HFFc6 (cell line): Measurements from ENCODE around the gene AP1S2. TPM values are rescaled to one million over a fixed set of nuclear protein-coding genes. Genes with fewer than 3 reads are reported as not detected.

Source experiments
- DNase-seq: peaks from one replicate; pipeline ENCODE4 v3.0.0-alpha.2; 2018
- H3K27ac Mint-ChIP-seq: 2 replicates; pipeline ENCODE4 v1.8.0; 2020; ENCODE audit warnings: mild to moderate bottlenecking, mixed read lengths
- H3K27me3 Mint-ChIP-seq: 2 replicates; pipeline ENCODE4 v1.8.0; 2021; ENCODE audit warnings: mild to moderate bottlenecking, moderate library complexity, mixed read lengths; ENCODE audit not compliant: insufficient read depth
- H3K36me3 Mint-ChIP-seq: 2 replicates; pipeline ENCODE4 v1.8.0; 2021; ENCODE audit warnings: low read depth, mixed read lengths
- H3K4me1 Mint-ChIP-seq: 2 replicates; pipeline ENCODE4 v1.8.0; 2020; ENCODE audit warnings: low read depth, mixed read lengths
- H3K4me3 Mint-ChIP-seq: 2 replicates; pipeline ENCODE4 v1.8.0; 2020; ENCODE audit warnings: mild to moderate bottlenecking, moderate library complexity, mixed read lengths
- H3K9me3 Mint-ChIP-seq: 2 replicates; pipeline ENCODE4 v1.8.0; 2020; ENCODE audit warnings: mild to moderate bottlenecking, mixed read lengths
- total RNA-seq, 6 experiments: library from RNA; stranded (reverse); fragmentation: NEBNext Ultra II Directional; extraction: Animal tissue kit (Norgen Biotek cat#: 25700); gene quantifications; 2 replicates in 1 of 6; 3 replicates in 5 of 6; pipeline ENCODE4 v1.2.3, GENCODE V29; 2021
- TF ChIP-seq, protein P1 (sequence below): fragments of 200-600 bp; sonication (generic); IDR thresholded peaks from 2 replicates; pipeline ENCODE4 v1.5.0; 2021; ENCODE audit warnings: antibody characterized with exemption, mild to moderate bottlenecking

Gene AP1S2
- total RNA-seq, 6 experiments from 2014 or later = 18.5 to 23.0 (median 20.7) TPM

DNA sequence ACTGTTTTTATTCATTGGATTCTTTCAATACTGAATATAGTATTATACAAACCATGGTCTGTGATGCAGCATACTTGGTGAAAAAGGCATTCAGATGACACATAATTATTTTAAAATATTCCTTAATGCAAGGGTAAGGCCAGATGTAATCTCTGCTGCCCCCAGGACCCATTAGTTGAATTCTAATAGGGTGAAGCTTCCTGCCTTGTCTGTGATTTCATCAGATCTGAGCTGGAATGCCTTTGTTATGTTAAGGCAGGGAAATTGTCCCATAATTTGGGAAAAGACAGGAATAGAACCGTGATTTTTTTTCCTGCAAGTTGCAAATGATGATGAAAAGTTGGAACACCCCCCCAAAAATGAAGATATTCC is 38.2 kb downstream of the AP1S2 start:
- Mint-ChIP-seq H3K4me3 (no peak overlapping the region), H3K27ac (no peak overlapping the region; the same call in 1 of the 2 replicates), H3K4me1 (peaks cover 8% of the 10 kb centered on the region; the same call in 1 of the 2 replicates), H3K36me3 (peaks cover 20% of the 10 kb centered on the region; the same call in 1 of the 2 replicates), H3K9me3 (no peaks in the 10 kb centered on the region), H3K27me3 (no peaks in the 10 kb centered on the region)
- TF ChIP-seq, protein P1, sequence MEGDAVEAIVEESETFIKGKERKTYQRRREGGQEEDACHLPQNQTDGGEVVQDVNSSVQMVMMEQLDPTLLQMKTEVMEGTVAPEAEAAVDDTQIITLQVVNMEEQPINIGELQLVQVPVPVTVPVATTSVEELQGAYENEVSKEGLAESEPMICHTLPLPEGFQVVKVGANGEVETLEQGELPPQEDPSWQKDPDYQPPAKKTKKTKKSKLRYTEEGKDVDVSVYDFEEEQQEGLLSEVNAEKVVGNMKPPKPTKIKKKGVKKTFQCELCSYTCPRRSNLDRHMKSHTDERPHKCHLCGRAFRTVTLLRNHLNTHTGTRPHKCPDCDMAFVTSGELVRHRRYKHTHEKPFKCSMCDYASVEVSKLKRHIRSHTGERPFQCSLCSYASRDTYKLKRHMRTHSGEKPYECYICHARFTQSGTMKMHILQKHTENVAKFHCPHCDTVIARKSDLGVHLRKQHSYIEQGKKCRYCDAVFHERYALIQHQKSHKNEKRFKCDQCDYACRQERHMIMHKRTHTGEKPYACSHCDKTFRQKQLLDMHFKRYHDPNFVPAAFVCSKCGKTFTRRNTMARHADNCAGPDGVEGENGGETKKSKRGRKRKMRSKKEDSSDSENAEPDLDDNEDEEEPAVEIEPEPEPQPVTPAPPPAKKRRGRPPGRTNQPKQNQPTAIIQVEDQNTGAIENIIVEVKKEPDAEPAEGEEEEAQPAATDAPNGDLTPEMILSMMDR = no peak
- no peak for DNase-seq

DNA sequence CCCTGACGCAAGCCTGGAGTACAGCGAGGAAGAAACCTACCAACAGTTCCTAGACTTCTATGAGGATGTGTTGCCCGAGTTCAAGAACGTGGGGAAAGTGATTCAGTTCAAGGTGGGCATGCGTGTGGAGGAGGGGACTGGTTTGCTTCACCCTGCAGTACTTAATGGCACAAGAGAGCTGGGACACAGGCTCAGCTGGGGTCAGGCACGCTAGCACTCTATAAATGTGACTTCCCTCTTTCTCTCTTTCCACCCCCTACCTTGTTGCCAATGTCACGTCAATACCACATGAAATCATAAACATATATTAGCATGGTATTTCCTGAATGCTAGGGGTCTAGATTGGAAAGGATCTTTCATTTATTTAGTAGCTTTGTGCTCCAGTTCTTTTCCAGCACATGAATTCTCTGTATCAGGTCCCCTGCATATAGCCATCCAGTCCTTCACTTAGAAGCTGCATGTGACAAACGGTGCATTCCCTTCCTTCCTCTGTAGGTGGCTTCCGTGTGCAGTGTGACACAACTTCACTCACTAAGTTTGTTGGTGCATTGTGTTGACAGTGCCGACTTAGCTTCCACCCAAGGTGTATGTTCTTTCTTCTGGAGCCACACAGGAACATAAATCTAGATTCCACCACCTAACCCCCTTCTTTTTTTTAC is 38.7 kb downstream of the AP1S2 start:
- Mint-ChIP-seq H3K4me3 (no peak overlapping the region), H3K9me3 (no peaks in the 10 kb centered on the region), H3K36me3 (peaks cover 15% of the 10 kb centered on the region; the same call in 1 of the 2 replicates), H3K27ac (no peak overlapping the region; the same call in 1 of the 2 replicates), H3K27me3 (no peaks in the 10 kb centered on the region), H3K4me1 (peaks cover 8% of the 10 kb centered on the region; the same call in 1 of the 2 replicates)
- no peak for DNase-seq
- TF ChIP-seq, protein P1 = peak; percentile 49

- no peaks in the 10 kb centered on the region for H3K9me3 Mint-ChIP-seq
- H3K4me1 Mint-ChIP-seq = peaks cover 8% of the 10 kb centered on the region; the same call in 1 of the 2 replicates
- H3K27ac Mint-ChIP-seq = no peak overlapping the region
- TF ChIP-seq, protein P1 = no peak
- DNase-seq = no peak
- H3K36me3 Mint-ChIP-seq = peaks cover 7% of the 10 kb centered on the region; the same call in 1 of the 2 replicates
- no peaks in the 10 kb centered on the region for H3K27me3 Mint-ChIP-seq
- no peak overlapping the region for H3K4me3 Mint-ChIP-seq
Measured at GRCh38 chrX:15814771-15815365, 39.7 kb downstream of the AP1S2 start.

DNA sequence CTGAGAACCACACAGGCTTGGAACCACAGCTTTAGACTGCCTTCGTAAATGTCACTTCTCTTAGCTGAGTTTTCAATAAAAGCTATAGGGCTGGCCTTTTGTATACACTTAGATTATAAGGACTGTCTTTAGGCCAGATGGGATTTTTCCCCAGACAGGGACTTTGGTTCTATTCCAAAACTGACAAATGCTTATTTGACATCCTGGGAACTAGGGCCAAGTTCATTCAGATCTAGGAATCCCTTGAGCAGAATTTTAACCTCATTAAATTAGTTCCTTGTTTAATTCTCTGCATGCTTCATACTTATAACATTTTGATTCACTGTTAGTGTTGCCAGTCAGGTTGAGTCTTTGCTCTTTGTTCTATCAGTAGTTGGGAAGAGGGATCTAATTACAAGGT is 41.2 kb downstream of the AP1S2 start:
- no peak for DNase-seq
- no peaks in the 10 kb centered on the region for H3K9me3 Mint-ChIP-seq
- H3K27me3 Mint-ChIP-seq = no peaks in the 10 kb centered on the region
- H3K4me3 Mint-ChIP-seq = no peak overlapping the region
- H3K27ac Mint-ChIP-seq = no peak overlapping the region
- peaks cover 8% of the 10 kb centered on the region; the same call in 1 of the 2 replicates for H3K4me1 Mint-ChIP-seq
- TF ChIP-seq, protein P1 = no peak
- H3K36me3 Mint-ChIP-seq = peaks cover 7% of the 10 kb centered on the region; the same call in 1 of the 2 replicates

DNA sequence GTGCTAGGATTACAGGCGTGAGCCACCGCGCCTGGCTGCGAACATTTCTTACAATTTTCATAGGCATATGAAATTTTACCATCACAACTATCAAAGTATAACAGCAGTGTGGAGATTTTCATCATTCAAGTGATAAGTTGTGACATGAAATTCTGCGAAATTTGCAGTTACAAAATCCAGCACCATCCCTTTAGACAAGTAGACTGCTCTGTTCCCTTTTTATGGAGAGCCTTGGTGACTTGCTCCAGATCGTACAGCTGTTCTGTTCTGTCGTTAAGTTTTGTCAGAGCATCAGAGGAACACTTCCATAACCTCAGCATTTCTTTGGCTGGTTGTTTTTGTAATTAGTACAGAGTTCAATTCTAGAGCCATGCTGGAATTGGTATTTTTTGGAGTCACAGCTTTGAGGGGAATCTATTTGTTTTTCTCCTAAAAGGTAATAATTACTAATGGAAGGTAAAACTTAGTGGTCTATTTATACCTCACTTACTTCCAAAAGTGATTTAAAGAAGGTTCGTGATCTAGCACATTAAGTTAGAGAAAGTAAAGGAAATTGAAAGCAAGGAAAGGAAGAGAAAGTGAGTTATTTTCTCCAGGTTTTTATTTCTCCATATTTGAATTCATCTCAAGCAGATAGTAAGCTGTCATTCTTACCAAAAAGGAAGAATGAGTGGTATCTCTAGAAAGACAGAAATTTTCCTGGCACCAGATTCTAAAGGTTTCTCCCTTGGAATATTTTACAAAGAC is 42.2 kb downstream of the AP1S2 start:
- Mint-ChIP-seq H3K4me1 (peaks cover 8% of the 10 kb centered on the region; the same call in 1 of the 2 replicates), H3K4me3 (no peak overlapping the region), H3K9me3 (no peaks in the 10 kb centered on the region), H3K27me3 (no peaks in the 10 kb centered on the region), H3K27ac (no peak overlapping the region), H3K36me3 (peaks cover 7% of the 10 kb centered on the region; the same call in 1 of the 2 replicates)
- DNase-seq = no peak
- TF ChIP-seq, protein P1 = no peak
